ENCODE measurements around the gene LARGE1. TPM values are rescaled to one million over a fixed set of nuclear protein-coding genes. Genes with fewer than 3 reads are reported as not detected.

Gene LARGE1
- polyA plus RNA-seq, 1 donor, result 28.2 TPM

DNA sequence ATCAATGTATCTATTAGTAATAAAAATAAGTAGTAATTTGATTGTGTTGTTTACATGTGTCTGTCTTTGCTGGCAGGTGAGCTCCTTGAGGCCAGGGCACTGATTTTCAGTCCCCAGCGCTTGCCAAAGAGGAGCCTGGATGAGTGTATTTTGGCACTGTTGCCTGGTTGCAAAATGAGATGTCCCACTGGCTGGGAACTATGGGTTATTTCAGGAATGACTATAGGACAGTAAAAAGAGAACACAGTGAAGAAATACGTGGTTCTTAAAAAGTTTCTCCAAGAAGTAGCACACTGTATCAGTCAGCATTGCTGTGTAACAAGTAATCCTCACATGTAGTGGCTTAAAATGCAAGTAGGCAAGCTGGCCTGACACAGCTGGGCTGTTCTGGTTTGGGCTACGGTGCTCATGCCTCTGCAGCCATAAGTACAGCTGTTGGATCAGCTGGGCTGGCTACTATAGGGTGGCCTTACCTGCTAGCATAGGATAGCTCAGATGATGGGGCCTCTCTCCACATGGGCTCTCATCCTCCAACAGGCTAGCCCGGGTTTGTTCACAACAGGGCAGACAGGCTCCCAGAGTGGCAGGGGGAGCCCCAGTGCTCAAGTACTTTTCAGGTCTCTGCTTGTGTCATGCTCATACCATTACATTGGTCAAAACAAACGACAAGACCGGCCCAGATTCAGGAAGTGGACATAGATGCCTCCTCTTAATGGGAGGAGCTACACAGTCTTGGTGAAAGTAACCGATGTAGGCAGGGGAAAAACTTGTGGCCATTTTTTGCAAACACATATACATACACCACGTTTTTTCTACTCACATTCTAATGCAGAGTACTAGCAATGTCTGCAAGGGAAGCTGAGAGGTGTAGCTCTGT, 399.1 kb downstream of the LARGE1 start:
- no peak for DNase-seq

DNA sequence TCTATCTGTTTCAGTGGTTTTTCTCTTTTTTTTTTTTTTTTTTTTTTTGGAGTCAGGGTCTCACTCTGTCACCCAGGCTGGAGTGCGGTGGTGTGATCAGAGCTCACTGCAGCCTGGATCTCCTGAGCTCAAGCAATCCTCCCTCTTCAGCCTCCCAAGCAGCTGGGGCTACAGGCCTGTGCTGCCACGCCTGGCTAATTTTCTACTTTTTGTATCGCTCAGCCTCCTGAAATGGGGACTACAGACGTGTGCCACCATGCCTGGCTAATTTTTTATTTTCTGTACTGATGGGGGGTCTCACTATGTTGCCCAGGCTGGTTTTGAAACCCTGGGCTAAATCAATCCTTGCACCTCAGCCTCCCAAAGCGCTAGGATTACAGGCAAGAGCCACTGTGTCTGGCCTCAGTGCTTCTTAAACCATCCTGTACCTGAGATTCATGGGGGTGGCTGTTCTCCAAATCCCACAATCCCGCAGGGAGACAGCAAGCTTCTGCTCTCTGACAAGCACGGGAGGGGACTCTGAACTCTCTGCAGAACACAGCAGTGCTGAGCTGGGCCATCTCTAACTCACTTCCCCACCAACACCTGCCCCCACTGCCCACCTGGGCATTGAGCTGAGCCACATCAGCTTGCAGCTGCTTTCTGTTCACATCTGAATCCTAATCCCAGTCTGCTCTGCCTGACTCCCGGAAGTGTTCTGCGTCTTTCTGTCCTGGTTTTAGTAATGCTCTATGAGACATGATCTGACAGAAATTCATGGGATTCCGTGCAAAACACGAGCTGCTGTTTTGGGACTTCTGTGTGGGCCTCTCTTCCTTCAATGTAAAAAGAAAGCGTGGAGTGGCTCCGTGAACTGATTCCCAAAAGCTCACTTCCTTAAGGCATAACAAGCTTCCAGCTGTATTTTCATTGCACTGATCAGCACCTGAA, 400.0 kb downstream of the LARGE1 start:
- no peak for DNase-seq

DNA sequence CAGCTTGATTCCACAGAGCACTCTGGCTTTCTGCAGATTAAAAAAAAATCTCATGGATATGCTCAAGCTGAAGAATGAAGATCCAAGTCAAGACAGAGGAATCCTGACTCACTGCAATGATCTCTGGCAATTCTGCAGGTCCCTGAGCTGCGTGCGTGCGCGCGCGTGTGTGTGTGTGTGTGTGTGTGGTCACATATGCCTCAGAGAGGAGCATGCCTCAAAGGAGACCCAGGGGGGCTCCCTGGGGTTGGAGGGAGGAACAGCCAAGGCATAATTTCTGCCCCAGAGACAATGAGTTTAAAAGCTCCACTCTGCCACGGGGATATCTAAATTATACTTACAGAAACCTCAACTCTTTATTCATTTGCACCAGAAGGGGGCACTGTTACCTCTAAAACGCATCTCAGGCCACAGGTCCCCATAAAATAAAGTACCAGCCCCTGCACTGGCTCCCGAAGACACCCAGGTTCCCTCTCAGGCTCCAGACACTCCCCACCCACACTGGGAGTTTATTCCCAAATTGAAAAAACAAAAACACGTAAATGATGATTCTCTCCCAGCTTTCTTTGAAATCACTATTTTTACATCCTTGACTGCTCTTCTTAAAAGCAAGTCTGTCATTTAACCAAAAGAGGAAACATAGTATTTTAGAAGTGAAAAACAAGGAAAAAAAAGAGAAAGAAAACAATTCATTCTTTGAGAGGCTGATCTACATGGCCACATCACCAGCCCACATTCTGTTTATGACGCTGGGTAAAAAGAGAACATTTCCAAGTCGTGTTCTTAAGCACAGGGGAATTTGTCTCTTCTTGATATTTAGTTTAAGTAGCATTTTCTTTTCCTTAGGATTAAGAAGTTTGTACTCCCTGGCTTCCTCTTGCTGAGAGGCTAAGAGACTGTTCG, 401.0 kb downstream of the LARGE1 start:
- peak; percentile 77 for DNase-seq

- DNase-seq, result no peak
Observed at GRCh38 chr22:33518405-33518804, 401.9 kb downstream of the LARGE1 start.

- DNase-seq, result no peak
Observed at GRCh38 chr22:33515795-33516194, 404.5 kb downstream of the LARGE1 start.

GRCh38 chr22:33513388-33514338, 406.6 kb downstream of the LARGE1 start:
- no peak for DNase-seq

GRCh38 chr22:33512908-33513307, 407.4 kb downstream of the LARGE1 start:
- no peak for DNase-seq

- DNase-seq, result no peak
Observed at GRCh38 chr22:33510429-33510904, 409.8 kb downstream of the LARGE1 start.

GRCh38 chr22:33504941-33505625, 415.2 kb downstream of the LARGE1 start:
- DNase-seq, result no peak

DNA sequence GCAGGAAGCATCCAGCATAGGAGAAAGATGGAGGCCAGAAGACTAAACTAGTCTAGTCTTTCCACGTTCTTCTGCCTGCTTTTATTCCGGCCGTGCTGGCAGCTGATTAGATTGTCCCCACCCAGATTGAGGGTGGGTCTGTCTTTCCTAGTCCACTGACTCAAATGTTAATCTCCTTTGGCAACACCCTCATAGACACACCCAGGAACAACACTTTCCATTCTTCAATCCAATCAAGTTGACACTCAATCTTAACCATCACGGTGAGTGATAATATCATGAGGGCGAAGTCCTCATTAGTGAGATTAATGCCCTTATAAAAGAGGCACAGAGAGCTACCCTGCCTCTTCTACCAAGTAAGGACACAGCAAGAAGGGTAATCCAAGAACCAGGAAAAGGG, 424.2 kb downstream of the LARGE1 start:
- DNase-seq, result no peak

DNA sequence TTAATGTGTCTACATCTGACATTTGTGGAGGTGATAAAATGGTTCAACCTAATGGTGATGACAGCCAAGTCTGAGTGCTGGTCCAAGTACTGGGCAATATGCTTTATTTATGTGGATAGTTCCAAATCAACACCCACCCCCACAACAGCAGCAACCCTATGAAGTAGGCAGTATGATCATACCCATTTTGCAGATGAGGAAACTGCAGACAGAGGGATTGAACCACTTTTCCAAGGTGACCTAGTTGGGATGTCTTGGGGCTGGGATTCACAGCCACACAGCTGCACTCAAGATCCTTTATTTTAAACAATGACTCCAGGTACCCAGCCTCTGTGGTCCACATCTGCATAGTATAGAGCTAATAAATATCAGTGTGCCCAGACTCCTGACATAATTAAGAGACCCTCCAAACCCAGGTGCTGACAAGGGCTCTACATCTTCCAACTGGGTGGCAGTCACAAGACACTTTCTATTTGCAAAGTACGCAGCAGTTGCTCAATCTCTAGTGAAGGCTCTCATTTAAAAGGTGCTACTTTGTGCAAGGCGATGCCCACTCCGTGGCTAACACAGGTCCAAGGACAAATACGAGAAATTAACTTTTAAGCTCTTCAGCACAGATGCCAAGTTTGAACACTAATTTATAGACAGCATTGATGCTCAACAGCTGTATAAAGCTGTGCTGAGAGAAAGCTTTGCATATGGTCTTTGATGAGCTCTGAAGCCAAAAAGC, 426.6 kb downstream of the LARGE1 start:
- no peak for DNase-seq

DNA sequence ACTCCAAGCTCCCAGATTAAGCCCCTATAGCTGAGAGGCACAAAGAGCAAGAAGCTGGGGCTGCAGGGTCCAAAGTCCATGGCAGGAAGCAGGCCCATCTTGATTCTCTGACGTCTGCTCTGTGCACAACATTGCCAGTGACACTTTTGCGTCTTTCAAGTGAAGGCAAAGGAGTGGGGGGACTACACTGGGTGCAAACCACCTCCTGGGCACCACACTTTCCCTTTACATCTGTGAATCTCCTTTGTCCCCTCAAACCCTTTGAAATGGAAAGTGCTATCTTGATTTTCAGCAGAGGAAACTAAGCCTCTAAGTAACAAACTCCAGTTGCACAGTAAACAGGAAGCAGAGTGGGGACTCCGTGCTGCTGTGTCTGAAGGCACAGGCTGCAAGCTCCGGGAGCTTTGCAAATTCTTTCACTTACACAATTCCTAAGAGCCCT, 428.0 kb downstream of the LARGE1 start:
- peak; percentile 19 for DNase-seq

GRCh38 chr22:33487041-33487716, 433.1 kb downstream of the LARGE1 start:
- no peak for DNase-seq

GRCh38 chr22:33481550-33481949, 438.7 kb downstream of the LARGE1 start:
- no peak for DNase-seq

DNA sequence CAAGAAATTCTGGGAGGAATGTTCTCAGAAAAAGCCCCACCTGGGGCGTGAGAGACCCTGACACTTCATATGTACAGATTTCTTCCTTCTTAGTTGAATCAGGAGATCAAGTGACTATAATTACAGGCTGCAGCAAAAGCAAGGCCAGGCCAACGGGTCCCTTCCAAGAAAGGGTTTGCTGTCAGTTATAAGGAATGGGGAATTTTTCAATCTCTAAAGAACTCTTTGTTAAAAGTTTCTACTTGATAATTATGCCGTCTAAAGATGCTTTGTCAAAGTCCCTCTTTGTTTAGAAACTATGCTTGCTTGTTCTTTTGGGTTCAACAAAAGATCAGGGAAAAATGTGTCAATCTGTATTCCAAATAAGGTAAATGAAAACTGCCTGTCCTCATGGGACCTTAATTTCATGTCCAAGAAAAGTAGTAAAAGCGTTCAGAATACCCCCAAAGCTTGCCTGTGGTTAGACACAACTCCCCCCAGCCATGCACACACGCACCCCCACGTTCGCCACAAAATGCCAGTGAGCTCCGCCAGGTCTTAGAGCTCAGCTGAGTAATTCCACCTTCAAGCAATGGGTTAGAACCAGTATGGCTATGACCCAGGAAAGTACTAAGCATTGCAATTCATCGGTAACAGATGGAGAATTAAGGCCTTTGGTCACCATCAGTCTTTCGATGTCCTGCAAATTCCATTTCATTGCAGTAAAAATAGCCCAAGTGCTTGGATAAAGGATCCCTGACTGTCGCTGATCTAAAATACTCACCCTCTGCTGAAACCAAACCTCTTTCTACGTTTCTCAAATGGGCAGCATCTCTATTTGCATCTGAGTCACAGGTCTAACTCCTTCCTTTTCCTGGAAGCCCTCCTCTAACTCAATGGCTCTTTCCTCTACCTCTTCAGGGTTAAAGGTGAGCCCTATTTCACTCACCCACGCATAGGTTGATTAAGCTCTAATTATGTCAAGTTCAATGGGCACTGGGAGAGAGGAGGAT, 442.9 kb downstream of the LARGE1 start:
- no peak for DNase-seq

DNA sequence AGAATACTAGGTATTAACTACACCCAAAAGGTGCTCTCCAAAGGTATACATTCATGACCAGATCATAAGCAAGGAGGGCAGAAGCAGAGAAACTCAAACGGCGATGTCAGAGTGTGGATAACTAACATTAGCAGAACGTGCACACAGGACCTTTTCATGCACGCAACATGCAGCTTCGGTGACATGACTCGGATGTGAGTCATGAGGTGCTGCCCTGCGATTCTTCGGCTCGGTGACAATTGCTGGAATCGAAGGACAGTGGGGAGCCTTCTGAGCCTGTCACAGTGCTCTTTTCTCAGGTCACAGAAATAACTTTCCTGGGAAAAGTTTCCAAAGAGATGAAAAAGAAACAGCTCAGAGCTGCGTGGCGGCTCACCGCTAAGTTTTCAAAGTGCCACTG, 443.6 kb downstream of the LARGE1 start:
- DNase-seq, result no peak

DNA sequence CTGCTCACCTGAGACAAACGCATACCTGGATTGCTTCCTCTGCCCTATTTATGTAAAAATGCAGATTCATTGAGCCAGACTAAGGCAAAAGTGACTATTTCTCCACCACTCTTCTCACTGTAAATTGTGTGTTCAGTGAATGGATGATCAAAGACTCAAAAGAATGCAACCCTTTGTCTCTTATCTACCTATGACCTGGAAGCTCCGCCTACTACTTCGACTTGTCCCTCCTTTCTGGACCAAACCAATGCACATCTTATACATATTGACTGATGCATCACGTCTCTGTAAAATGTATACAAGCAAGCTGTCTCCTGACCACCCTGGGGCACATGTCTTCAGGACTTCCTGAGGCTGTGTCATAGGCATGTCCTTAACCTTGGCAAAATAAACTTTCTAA, 444.1 kb downstream of the LARGE1 start:
- no peak for DNase-seq
